A549 (cell line): ENCODE results near the gene ESD.

Source experiments
- CEBPB ChIP-seq, 2 experiments: fragments of >200 bp in 1 of 2; sonication (Bioruptor Twin) in 1 of 2; formaldehyde crosslinking in 1 of 2; IDR thresholded peaks; 2 replicates each; pipeline ENCODE4 v1.6.1; 2012 to 2016
- NFE2L2 ChIP-seq: fragments of 150-350 bp; conservative IDR thresholded peaks from 2 replicates; pipeline ENCODE4 v1.6.1; 2014; ENCODE audit warnings: low read length
- RAD21 ChIP-seq, 2 experiments: fragments of >200 bp in 1 of 2; sonication (Bioruptor Twin) in 1 of 2; formaldehyde crosslinking in 1 of 2; IDR thresholded peaks in 1 of 2; conservative IDR thresholded peaks in 1 of 2; 2 replicates in 1 of 2; 3 replicates in 1 of 2; pipeline ENCODE4 v1.6.1; 2012 to 2018; ENCODE audit warnings: inconsistent platforms in 1 of 2
- TF ChIP-seq, protein P1 (sequence below): fragments of >200 bp; sonication (Bioruptor Twin); formaldehyde crosslinking; IDR thresholded peaks from 3 replicates; pipeline ENCODE4 v1.5.1; 2016

DNA sequence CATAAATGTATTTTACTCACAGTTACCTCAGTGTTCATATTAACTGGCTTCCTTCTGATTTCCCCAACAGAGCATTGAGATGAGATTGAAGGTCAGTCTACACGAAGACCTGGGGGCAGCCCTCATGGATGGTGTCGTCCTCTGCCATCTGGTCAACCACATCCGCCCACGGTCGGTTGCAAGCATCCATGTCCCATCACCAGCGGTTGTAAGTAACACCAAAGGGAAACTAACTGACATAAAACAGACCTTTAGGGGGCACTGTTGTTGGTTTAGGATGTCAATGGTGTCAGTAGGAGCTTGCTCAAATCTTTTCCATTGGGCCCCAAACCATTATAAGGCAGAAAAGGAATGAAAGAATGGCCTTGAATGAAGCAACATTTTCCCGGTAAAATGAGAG, 68.2 kb downstream of the ESD start:
- TF ChIP-seq, protein P1, sequence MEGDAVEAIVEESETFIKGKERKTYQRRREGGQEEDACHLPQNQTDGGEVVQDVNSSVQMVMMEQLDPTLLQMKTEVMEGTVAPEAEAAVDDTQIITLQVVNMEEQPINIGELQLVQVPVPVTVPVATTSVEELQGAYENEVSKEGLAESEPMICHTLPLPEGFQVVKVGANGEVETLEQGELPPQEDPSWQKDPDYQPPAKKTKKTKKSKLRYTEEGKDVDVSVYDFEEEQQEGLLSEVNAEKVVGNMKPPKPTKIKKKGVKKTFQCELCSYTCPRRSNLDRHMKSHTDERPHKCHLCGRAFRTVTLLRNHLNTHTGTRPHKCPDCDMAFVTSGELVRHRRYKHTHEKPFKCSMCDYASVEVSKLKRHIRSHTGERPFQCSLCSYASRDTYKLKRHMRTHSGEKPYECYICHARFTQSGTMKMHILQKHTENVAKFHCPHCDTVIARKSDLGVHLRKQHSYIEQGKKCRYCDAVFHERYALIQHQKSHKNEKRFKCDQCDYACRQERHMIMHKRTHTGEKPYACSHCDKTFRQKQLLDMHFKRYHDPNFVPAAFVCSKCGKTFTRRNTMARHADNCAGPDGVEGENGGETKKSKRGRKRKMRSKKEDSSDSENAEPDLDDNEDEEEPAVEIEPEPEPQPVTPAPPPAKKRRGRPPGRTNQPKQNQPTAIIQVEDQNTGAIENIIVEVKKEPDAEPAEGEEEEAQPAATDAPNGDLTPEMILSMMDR, result no peak
- TF ChIP-seq CEBPB (IDR thresholded peaks at IDR 0.05) (no peak), RAD21 (conservative IDR thresholded peaks at IDR 0.05 in 1 of 2, IDR thresholded peaks at IDR 0.05 in 1 of 2) (no peak), NFE2L2 (no peak)
